Transverse colon (tissue), 4 donors: ENCODE data around the gene SIGMAR1. TPM values are rescaled to one million over a fixed set of nuclear protein-coding genes. Genes with fewer than 3 reads are reported as not detected.

Source experiments
- DNase-seq: peaks from one replicate; pipeline ENCODE4 v3.0.0-alpha.2; 2019
- H3K27ac ChIP-seq, 4 donors: fragments of 200-600 bp; sonication (generic); 2 replicates each; pipeline ENCODE4 v1.5.1; 2016 to 2018; ENCODE audit warnings: inconsistent platforms in 4 of 4
- H3K27me3 ChIP-seq: fragments of 200-600 bp; sonication (generic); 2 replicates; pipeline ENCODE4 v1.5.1; 2017; ENCODE audit warnings: inconsistent platforms
- H3K36me3 ChIP-seq, 4 donors: fragments of 200-600 bp; sonication (generic); 2 replicates each; pipeline ENCODE4 v1.5.1; 2017 to 2019; ENCODE audit warnings: inconsistent platforms in 4 of 4
- H3K4me1 ChIP-seq, 4 donors: fragments of 200-600 bp; sonication (generic); 2 replicates each; pipeline ENCODE4 v1.5.1; 2017 to 2020; ENCODE audit warnings: inconsistent platforms in 4 of 4
- H3K4me3 ChIP-seq, 4 donors: fragments of 200-600 bp; sonication (generic); 1 replicate in 1 of 4; 2 replicates in 3 of 4; pipeline versions ENCODE4 v1.5.1 to v1.6.1; 2017 to 2019; ENCODE audit warnings: inconsistent platforms in 4 of 4
- H3K9me3 ChIP-seq, 2 donors: fragments of 200-600 bp; sonication (generic); 2 replicates each; pipeline ENCODE4 v1.5.1; 2017 to 2019; ENCODE audit warnings: inconsistent platforms in 2 of 2
- EP300 ChIP-seq: sonication (generic); formaldehyde crosslinking; IDR thresholded peaks from one replicate; pipeline ENCODE4 v1.6.1; 2017; ENCODE audit warnings: antibody characterized with exemption, low read depth
- POLR2A ChIP-seq: fragments of 450-650 bp; IDR thresholded peaks from one replicate; pipeline ENCODE4 v1.6.1; 2016; ENCODE audit warnings: antibody characterized with exemption, mild to moderate bottlenecking, moderate library complexity
- POLR2AphosphoS5 ChIP-seq, 3 donors: sonication (generic); formaldehyde crosslinking; IDR thresholded peaks; one replicate each; pipeline ENCODE4 v1.6.1; 2016; ENCODE audit warnings: antibody characterized with exemption in 3 of 3
- WGBS, 2 donors: methylation state at CpG; one replicate each; pipeline ENCODE4 v1.1.5; 2018; ENCODE audit warnings: low coverage in 1 of 2; 5-methylcytosine and 5-hydroxymethylcytosine counted together
- in situ Hi-C, 4 donors: fragments of 200-750 bp; cut with MboI; loops; one replicate each; pipeline versions ENCODE4 v1.15.0 to v1.15.1; 2017; ENCODE audit warnings: low sequenced_read_pairs in 3 of 4, low pct_ligation_motif_present in 1 of 4, low pct_unique_long_range_greater_than_20kb in 1 of 4
- intact Hi-C: fragments of 100-400 bp; cut with DNase I; formaldehyde crosslinking; loops from one replicate; pipeline ENCODE4 v1.15.1; 2023; ENCODE audit warnings: low total_unique reads
- total RNA-seq, 4 donors: library from RNA; depleted of rRNA; stranded (reverse); fragments of >200 nt; gene quantifications; one replicate each; pipeline ENCODE4 v1.1.0, GENCODE V29; 2016
- TF ChIP-seq, protein P1 (sequence below), 5 experiments: fragments of 200-600 bp in 3 of 5; fragments of 450-650 bp in 2 of 5; sonication (generic) in 3 of 5; IDR thresholded peaks; 1 replicate in 2 of 5; 2 replicates in 3 of 5; pipeline ENCODE4 v1.5.1; 2016 to 2017; ENCODE audit warnings: antibody characterized with exemption in 5 of 5, inconsistent platforms in 3 of 5, mild to moderate bottlenecking in 2 of 5, moderate library complexity in 1 of 5

SIGMAR1 gene
- total RNA-seq, 4 donors from 2014 or later: 45.6 to 102 (median 62.6) TPM

DNA sequence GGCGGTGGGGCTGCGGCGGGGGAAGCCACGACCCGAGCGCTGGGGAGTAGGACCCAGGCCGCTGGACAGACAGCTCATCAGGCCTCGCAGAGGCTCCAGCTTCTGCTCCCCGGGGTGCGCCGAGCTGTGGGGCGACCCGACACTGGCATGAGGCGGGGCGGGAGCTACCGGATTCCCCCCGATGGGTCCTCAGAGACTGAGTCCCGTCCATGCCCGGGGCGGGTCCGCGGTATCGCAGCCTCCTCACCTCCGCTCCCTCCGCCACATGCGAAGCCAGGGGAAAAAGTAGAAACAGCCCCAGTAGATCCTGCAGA is 27.4 kb upstream of the SIGMAR1 start:
- Histone ChIP-seq H3K27me3 (no peaks in the 10 kb centered on the region), H3K9me3 (no peaks in the 10 kb centered on the region), H3K4me3 (peak overlapping the region; percentile 52 to 88 (median 74)), H3K27ac (peak overlapping the region; percentile 96 to 100 (median 98)), H3K36me3 (no peaks in the 10 kb centered on the region), H3K4me1 (peaks cover 10 to 17% (median 15%) of the 10 kb centered on the region in 4 donors)
- WGBS, 2 donors: 1% methylated on average over 12 of the region's 26 CpGs; no CpG with 5 or more reads in 1 of the 2 donors
- DNase-seq: no peak
- in situ Hi-C loops: no loop called here
- TF ChIP-seq POLR2AphosphoS5 (IDR thresholded peaks at IDR 0.05) (peak in 1 of 3 donors; percentile 7), POLR2A (no peak)
- intact Hi-C loops: no loop called here

GRCh38 chr9:34664281-34665066 is 26.9 kb upstream of the SIGMAR1 start:
- DNase-seq: peak; percentile 89
- peak overlapping the region; percentile 52 to 88 (median 74) for H3K4me3 ChIP-seq
- intact Hi-C loops (no loop called here), in situ Hi-C loops (no loop called here)
- peak in 2 of 3 donors; percentile 22 to 31 for TF ChIP-seq POLR2AphosphoS5 (IDR thresholded peaks at IDR 0.05)
- TF ChIP-seq EP300: no peak
- TF ChIP-seq, protein P1, sequence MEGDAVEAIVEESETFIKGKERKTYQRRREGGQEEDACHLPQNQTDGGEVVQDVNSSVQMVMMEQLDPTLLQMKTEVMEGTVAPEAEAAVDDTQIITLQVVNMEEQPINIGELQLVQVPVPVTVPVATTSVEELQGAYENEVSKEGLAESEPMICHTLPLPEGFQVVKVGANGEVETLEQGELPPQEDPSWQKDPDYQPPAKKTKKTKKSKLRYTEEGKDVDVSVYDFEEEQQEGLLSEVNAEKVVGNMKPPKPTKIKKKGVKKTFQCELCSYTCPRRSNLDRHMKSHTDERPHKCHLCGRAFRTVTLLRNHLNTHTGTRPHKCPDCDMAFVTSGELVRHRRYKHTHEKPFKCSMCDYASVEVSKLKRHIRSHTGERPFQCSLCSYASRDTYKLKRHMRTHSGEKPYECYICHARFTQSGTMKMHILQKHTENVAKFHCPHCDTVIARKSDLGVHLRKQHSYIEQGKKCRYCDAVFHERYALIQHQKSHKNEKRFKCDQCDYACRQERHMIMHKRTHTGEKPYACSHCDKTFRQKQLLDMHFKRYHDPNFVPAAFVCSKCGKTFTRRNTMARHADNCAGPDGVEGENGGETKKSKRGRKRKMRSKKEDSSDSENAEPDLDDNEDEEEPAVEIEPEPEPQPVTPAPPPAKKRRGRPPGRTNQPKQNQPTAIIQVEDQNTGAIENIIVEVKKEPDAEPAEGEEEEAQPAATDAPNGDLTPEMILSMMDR (IDR thresholded peaks at IDR 0.05): peak; percentile 74 to 94 (median 84)
- H3K27ac ChIP-seq: peak overlapping the region; percentile 96 to 100 (median 98)
- no peaks in the 10 kb centered on the region for H3K9me3 ChIP-seq
- H3K36me3 ChIP-seq: no peaks in the 10 kb centered on the region
- H3K4me1 ChIP-seq: peaks cover 10 to 20% (median 17%) of the 10 kb centered on the region in 4 donors
- no peaks in the 10 kb centered on the region for H3K27me3 ChIP-seq
- 20 to 33% methylated on average over 5 to 17 of the region's 18 CpGs for WGBS, 2 donors

DNA sequence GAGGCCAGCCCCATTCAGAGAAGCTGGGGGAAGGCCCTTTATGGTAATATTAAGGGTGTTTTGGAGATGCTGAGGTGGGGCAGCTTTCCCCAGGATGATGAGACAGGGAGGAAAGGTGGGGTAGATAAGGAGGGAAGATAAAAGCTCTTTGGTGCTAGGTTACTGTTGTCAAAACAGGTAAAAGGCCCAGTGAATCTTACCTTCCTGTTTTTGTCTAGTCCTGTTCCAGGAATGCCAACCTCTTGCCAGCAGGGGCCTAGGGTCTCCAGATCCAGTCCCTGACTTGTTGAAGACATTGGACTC is 25.7 kb upstream of the SIGMAR1 start:
- Histone ChIP-seq H3K4me1 (peaks cover 10 to 24% (median 19%) of the 10 kb centered on the region in 4 donors), H3K9me3 (no peaks in the 10 kb centered on the region), H3K36me3 (no peaks in the 10 kb centered on the region), H3K27me3 (no peaks in the 10 kb centered on the region), H3K27ac (no peak overlapping the region), H3K4me3 (no peak overlapping the region)
- TF ChIP-seq, protein P1 (IDR thresholded peaks at IDR 0.05): no peak
- TF ChIP-seq POLR2A: no peak
- no peak for TF ChIP-seq EP300
- TF ChIP-seq POLR2AphosphoS5 (IDR thresholded peaks at IDR 0.05): no peak
- in situ Hi-C loops (no loop called here), intact Hi-C loops (no loop called here)
- DNase-seq: no peak

- in situ Hi-C loops: no loop called here
- intact Hi-C loops: no loop called here
- Histone ChIP-seq H3K9me3 (no peaks in the 10 kb centered on the region), H3K27ac (no peak within 1 kb of the TSS), H3K4me3 (no peak within 1 kb of the TSS), H3K27me3 (no peaks in the 10 kb centered on the region), H3K4me1 (peaks cover 10 to 24% (median 19%) of the 10 kb centered on the region in 4 donors), H3K36me3 (no peaks in the 10 kb centered on the region)
- TF ChIP-seq POLR2A: no peak
- TF ChIP-seq, protein P1 (IDR thresholded peaks at IDR 0.05): no peak
- TF ChIP-seq EP300: no peak
- TF ChIP-seq POLR2AphosphoS5 (IDR thresholded peaks at IDR 0.05): no peak
- DNase-seq: no peak
- 87 to 90% methylated on average over 4 of the region's 4 CpGs for WGBS, 2 donors
These were observed 25.1 kb upstream of the SIGMAR1 start, which contains the start of gene CCL27 for GRCh38 chr9:34662526-34663302. CCL27 (minus strand) TSS chr9:34662657; CDS start chr9:34662633, 24 bp downstream.
